ENCODE measurements around the gene WWOX. TPM values are rescaled to one million over a fixed set of nuclear protein-coding genes. Genes with fewer than 3 reads are reported as not detected.

WWOX gene
- total and polyA plus RNA-seq, 2 of the 8 experiments (the other 6 are each of a cell fraction or from before 2014, with no cell fraction given) = 5.4 to 16.7 TPM

DNA sequence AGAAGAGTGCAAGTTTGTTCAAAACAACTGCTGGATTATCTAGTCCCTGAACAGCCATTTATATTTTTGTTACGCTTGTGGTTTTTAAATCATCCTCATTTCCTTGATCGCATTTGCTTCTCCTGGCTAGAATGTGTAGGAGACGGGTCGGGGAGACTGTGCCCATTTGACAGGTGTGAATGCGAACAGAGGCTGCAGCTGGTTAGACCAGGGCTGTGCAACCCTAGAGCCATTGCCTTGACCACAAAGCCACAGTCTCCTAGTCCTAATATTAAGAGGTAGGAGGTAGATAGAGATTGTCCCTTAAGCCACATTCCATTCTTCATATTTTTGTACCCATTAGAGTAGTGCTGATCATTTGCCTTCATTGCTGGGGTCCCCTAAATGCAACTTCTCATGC is 639.1 kb downstream of the WWOX start (continued):
- no peak for TF ChIP-seq POLR2A (IDR thresholded peaks at IDR 0.05; ENCODE audit: control extremely low read depth in 1 of 2, low read depth in 2 of 2, low read length in 2 of 2)
- no peak for TF ChIP-seq TEAD4 (IDR thresholded peaks at IDR 0.05; ENCODE audit: low read depth, low read length)
- TF ChIP-seq TBP (IDR thresholded peaks at IDR 0.05; ENCODE audit: low read depth, low read length) = no peak
- no peak for TF ChIP-seq PHF8 (conservative IDR thresholded peaks at IDR 0.05; ENCODE audit: low read depth, low read length)
- TF ChIP-seq MAFK (IDR thresholded peaks at IDR 0.05; ENCODE audit: low read depth, low read length) = no peak
- TF ChIP-seq HDAC6 (IDR thresholded peaks at IDR 0.05; ENCODE audit: low read depth, low read length) = no peak
- TF ChIP-seq CBX5 (IDR thresholded peaks at IDR 0.05; ENCODE audit: low read depth, low read length) = no peak

Data from H1 (cell line).